PC-3 (cell line): Measurements from ENCODE around the gene GPR63.

ENCODE experiments used
- CTCF ChIP-seq: fragments of 300-600 bp; sonication (generic); conservative IDR thresholded peaks from 2 replicates; pipeline ENCODE4 v1.5.1; 2017; ENCODE audit warnings: antibody characterized with exemption, low read depth, mild to moderate bottlenecking, low read length
- EZH2 ChIP-seq: fragments of 300-600 bp; sonication (generic); IDR thresholded peaks from one replicate; pipeline ENCODE4 v1.6.1; 2017; ENCODE audit warnings: antibody characterized with exemption, mild to moderate bottlenecking, low read length; ENCODE audit not compliant: unreplicated experiment

- TF ChIP-seq CTCF (no peak), EZH2 (no peak)
These were observed 39.7 kb upstream of the GPR63 start for GRCh38 chr6:96876886-96877545.
